BLaER1 treated with 17β-estradiol and CSF1 and Interleukin-3, amounts not matched to agents 10 nM and 100 nM (cell line): ENCODE measurements around the gene MYADML2.
A peak's percentile ranks its signal among the peaks of the same experiment; 100 is the strongest.

ENCODE experiments used
- H3K27ac ChIP-seq, 11 experiments: shearing (Covaris generic); formaldehyde crosslinking; 2 replicates each; pipeline ENCODE4 v1.8.1; 2022
- H3K27me3 ChIP-seq, 11 experiments: shearing (Covaris generic); formaldehyde crosslinking; 2 replicates each; pipeline ENCODE4 v1.8.1; 2022
- H3K36me3 ChIP-seq, 11 experiments: shearing (Covaris generic); formaldehyde crosslinking; 2 replicates each; pipeline ENCODE4 v1.8.1; 2022
- H3K4me1 ChIP-seq, 10 experiments: shearing (Covaris generic); formaldehyde crosslinking; 2 replicates each; pipeline ENCODE4 v1.8.1; 2022
- H3K4me2 ChIP-seq, 11 experiments: shearing (Covaris generic); formaldehyde crosslinking; 2 replicates each; pipeline ENCODE4 v1.8.1; 2022
- H3K4me3 ChIP-seq, 10 experiments: shearing (Covaris generic); formaldehyde crosslinking; 2 replicates each; pipeline ENCODE4 v1.8.1; 2022
- H3K9ac ChIP-seq, 11 experiments: shearing (Covaris generic); formaldehyde crosslinking; 2 replicates each; pipeline ENCODE4 v1.8.1; 2022
- H3K9me3 ChIP-seq, 11 experiments: shearing (Covaris generic); formaldehyde crosslinking; replicated peaks in 1 of 11; 2 replicates each; pipeline ENCODE4 v1.8.1; 2022
- H4K20me1 ChIP-seq, 11 experiments: shearing (Covaris generic); formaldehyde crosslinking; 2 replicates each; pipeline ENCODE4 v1.8.1; 2022
- Cebpa-rat ChIP-seq, 11 experiments: shearing (Covaris generic); IDR thresholded peaks; 2 replicates each; pipeline ENCODE4 v1.8.1; 2022

Gene MYADML2

GRCh38 chr17:81939881-81940385, 7.1 kb downstream of the MYADML2 start:
- Histone ChIP-seq H3K9me3 (no peaks in the 10 kb centered on the region), H3K36me3 (peaks cover 0 to 8% (median 0%) of the 10 kb centered on the region in 11 experiments; a peak in 8 of 22 replicates), H3K4me2 (peak overlapping the region; percentile 69 to 100 (median 100); a peak in 21 of 22 replicates), H3K4me1 (peaks cover 45 to 95% (median 78%) of the 10 kb centered on the region in 10 experiments), H3K4me3 (no peak overlapping the region), H3K27me3 (peaks cover 0 to 19% (median 0%) of the 10 kb centered on the region in 11 experiments; a peak in 5 of 22 replicates), H4K20me1 (peaks cover 0 to 11% (median 0%) of the 10 kb centered on the region in 11 experiments; a peak in 5 of 22 replicates), H3K9ac (peak overlapping the region in 6 of 11 experiments; percentile 0 to 87 (median 50); a peak in 10 of 22 replicates), H3K27ac (no peak overlapping the region)
- no peak for TF ChIP-seq Cebpa-rat (IDR thresholded peaks at IDR 0.05)

GRCh38 chr17:81939218-81939617, 7.8 kb downstream of the MYADML2 start:
- TF ChIP-seq Cebpa-rat (IDR thresholded peaks at IDR 0.05) = no peak
- peaks cover 0 to 19% (median 0%) of the 10 kb centered on the region in 11 experiments; a peak in 5 of 22 replicates for H3K27me3 ChIP-seq

GRCh38 chr17:81935709-81936084, 11.3 kb downstream of the MYADML2 start:
- Histone ChIP-seq H3K27me3 (peaks cover 0 to 3% (median 0%) of the 10 kb centered on the region in 11 experiments; a peak in 3 of 22 replicates), H3K9ac (peak overlapping the region in 7 of 11 experiments; percentile 15 to 90 (median 86); a peak in 10 of 22 replicates)

More at GRCh38 chr17:81939218-81939617, 7.8 kb downstream of the MYADML2 start:
- Histone ChIP-seq H4K20me1 (peaks cover 0 to 18% (median 3%) of the 10 kb centered on the region in 11 experiments; a peak in 8 of 22 replicates), H3K27ac (peak overlapping the region in 7 of 11 experiments; percentile 6 to 40 (median 22); a peak in 10 of 22 replicates), H3K4me1 (peaks cover 45 to 96% (median 78%) of the 10 kb centered on the region in 10 experiments), H3K9me3 (no peaks in the 10 kb centered on the region), H3K9ac (peak overlapping the region in 9 of 11 experiments; percentile 10 to 87 (median 56); a peak in 17 of 22 replicates), H3K36me3 (peaks cover 0 to 15% (median 5%) of the 10 kb centered on the region in 11 experiments; a peak in 10 of 22 replicates), H3K4me2 (peak overlapping the region; percentile 69 to 100 (median 100)), H3K4me3 (peak overlapping the region in 2 of 10 experiments; percentile 8 to 16; a peak in 2 of 20 replicates)

GRCh38 chr17:81934850-81935708, 12.0 kb downstream of the MYADML2 start:
- Histone ChIP-seq H3K9ac (peak overlapping the region in 5 of 11 experiments; percentile 22 to 90 (median 86); a peak in 7 of 22 replicates), H3K4me3 (peak overlapping the region in 3 of 10 experiments; percentile 71 to 86 (median 82); a peak in 3 of 20 replicates), H3K4me1 (peaks cover 38 to 89% (median 78%) of the 10 kb centered on the region in 10 experiments), H3K9me3 (no peaks in the 10 kb centered on the region), H4K20me1 (peaks cover 0 to 59% (median 18%) of the 10 kb centered on the region in 11 experiments; a peak in 12 of 22 replicates), H3K27me3 (peaks cover 0 to 3% (median 0%) of the 10 kb centered on the region in 11 experiments; a peak in 3 of 22 replicates), H3K4me2 (peak overlapping the region in 10 of 11 experiments; percentile 95 to 100 (median 100); a peak in 20 of 22 replicates), H3K27ac (no peak overlapping the region; a peak in 2 of 22 replicates), H3K36me3 (peaks cover 0 to 31% (median 18%) of the 10 kb centered on the region in 11 experiments; a peak in 11 of 22 replicates)
- TF ChIP-seq Cebpa-rat (IDR thresholded peaks at IDR 0.05) = no peak

More at GRCh38 chr17:81935709-81936084, 11.3 kb downstream of the MYADML2 start:
- Histone ChIP-seq H3K4me1 (peaks cover 38 to 89% (median 79%) of the 10 kb centered on the region in 10 experiments), H4K20me1 (peaks cover 0 to 53% (median 18%) of the 10 kb centered on the region in 11 experiments; a peak in 12 of 22 replicates), H3K36me3 (peaks cover 0 to 31% (median 18%) of the 10 kb centered on the region in 11 experiments; a peak in 11 of 22 replicates), H3K4me2 (peak overlapping the region; percentile 95 to 100 (median 100)), H3K4me3 (peak overlapping the region in 7 of 10 experiments; percentile 69 to 86 (median 75); a peak in 14 of 20 replicates), H3K27ac (peak overlapping the region in 2 of 11 experiments; percentile 13 to 31; a peak in 3 of 22 replicates), H3K9me3 (no peaks in the 10 kb centered on the region)
- TF ChIP-seq Cebpa-rat (IDR thresholded peaks at IDR 0.05) = no peak

- TF ChIP-seq Cebpa-rat (IDR thresholded peaks at IDR 0.05) = no peak
- Histone ChIP-seq H3K4me2 (peak overlapping the region in 2 of 11 experiments; percentile 100; a peak in 2 of 22 replicates), H3K36me3 (peaks cover 0 to 31% (median 18%) of the 10 kb centered on the region in 11 experiments; a peak in 11 of 22 replicates), H3K4me3 (no peak overlapping the region), H3K27ac (no peak overlapping the region), H3K9ac (peak overlapping the region in 4 of 11 experiments; percentile 4 to 90 (median 22); a peak in 3 of 22 replicates), H3K27me3 (peaks cover 1 to 12% (median 5%) of the 10 kb centered on the region in 11 experiments; a peak in 17 of 22 replicates), H3K9me3 (no peaks in the 10 kb centered on the region), H4K20me1 (peaks cover 0 to 68% (median 23%) of the 10 kb centered on the region in 11 experiments; a peak in 12 of 22 replicates), H3K4me1 (peaks cover 33 to 89% (median 76%) of the 10 kb centered on the region in 10 experiments)
These were observed 12.8 kb downstream of the MYADML2 start for GRCh38 chr17:81934098-81934757.

GRCh38 chr17:81933178-81933699, 13.8 kb downstream of the MYADML2 start:
- Histone ChIP-seq H3K27ac (no peak overlapping the region), H4K20me1 (peaks cover 0 to 77% (median 24%) of the 10 kb centered on the region in 11 experiments; a peak in 12 of 22 replicates), H3K4me2 (no peak overlapping the region), H3K27me3 (peaks cover 11 to 20% (median 15%) of the 10 kb centered on the region in 11 experiments), H3K9me3 (no peaks in the 10 kb centered on the region), H3K4me1 (peaks cover 37 to 89% (median 76%) of the 10 kb centered on the region in 10 experiments), H3K4me3 (no peak overlapping the region), H3K9ac (no peak overlapping the region), H3K36me3 (peaks cover 0 to 31% (median 18%) of the 10 kb centered on the region in 11 experiments; a peak in 11 of 22 replicates)
- no peak for TF ChIP-seq Cebpa-rat (IDR thresholded peaks at IDR 0.05)

- Histone ChIP-seq H3K4me1 (peaks cover 34 to 87% (median 73%) of the 10 kb centered on the region in 10 experiments), H3K36me3 (peaks cover 0 to 31% (median 18%) of the 10 kb centered on the region in 11 experiments; a peak in 11 of 22 replicates), H3K9ac (no peak overlapping the region), H4K20me1 (peaks cover 0 to 77% (median 24%) of the 10 kb centered on the region in 11 experiments; a peak in 12 of 22 replicates), H3K9me3 (no peaks in the 10 kb centered on the region), H3K27ac (no peak overlapping the region), H3K4me2 (peak overlapping the region; percentile 16 to 97 (median 61); a peak in 19 of 22 replicates), H3K4me3 (no peak overlapping the region), H3K27me3 (peaks cover 15 to 24% (median 19%) of the 10 kb centered on the region in 11 experiments)
- TF ChIP-seq Cebpa-rat (IDR thresholded peaks at IDR 0.05) = no peak
These were observed 14.6 kb downstream of the MYADML2 start for GRCh38 chr17:81932333-81932983.
